Retina (tissue), 1 donor: ENCODE data around the gene ENOSF1.
"Not testable (repeated sequence)": the region's sequence is repeated elsewhere in the genome, so short reads cannot be mapped to it uniquely, and the experiment has no call there.

ENCODE experiments used
- DNase-seq: peaks from one replicate; pipeline ENCODE4 v3.0.0-alpha.2; 2016

The ENOSF1 gene

DNA sequence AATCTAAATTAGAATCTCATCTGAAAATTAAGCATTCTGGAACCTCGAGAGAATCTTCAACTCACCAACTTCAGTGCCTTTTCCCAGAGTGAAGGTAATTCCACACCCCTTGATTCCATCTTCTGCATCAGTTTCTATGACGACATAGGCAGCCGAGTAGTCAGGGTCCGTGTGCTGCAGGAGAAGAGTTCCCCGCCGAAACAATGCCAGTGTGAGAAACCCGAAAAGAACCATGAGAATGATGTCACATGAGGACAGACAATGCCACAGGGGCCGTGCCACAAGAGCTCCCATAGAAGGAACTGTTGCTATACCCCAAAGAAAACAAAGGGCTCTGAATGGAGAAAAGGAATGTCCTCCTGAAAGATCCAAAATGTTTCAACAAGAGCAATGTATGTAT, 6.0 kb downstream of the ENOSF1 start:
- DNase-seq: no peak

GRCh38 chr18:703213-703967, 9.0 kb downstream of the ENOSF1 start:
- DNase-seq: no peak

DNA sequence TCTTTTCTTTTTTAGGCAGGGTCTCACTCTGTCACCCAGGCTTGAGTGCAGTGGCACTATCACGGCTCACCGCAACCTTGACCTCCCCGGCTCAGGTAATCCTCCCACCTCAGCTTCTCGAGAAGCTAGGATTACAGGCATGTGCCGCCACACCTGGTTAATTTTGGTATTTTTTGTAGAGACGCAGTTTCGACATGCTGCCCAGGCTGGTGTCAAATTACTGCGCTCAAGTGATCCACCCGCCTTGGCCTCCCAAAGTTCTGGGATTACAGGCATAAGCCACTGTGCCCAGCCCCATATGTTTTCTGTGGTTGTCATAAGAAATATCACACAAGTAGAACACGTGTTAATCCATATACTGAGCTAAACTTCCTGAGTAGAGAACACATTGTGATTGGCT, 14.6 kb downstream of the ENOSF1 start:
- no peak for DNase-seq

GRCh38 chr18:697012-697411, 15.4 kb downstream of the ENOSF1 start:
- DNase-seq: no peak

- DNase-seq: no peak
Observed at GRCh38 chr18:693466-694187, 18.8 kb downstream of the ENOSF1 start.

GRCh38 chr18:692824-693223, 19.6 kb downstream of the ENOSF1 start:
- no peak for DNase-seq

DNA sequence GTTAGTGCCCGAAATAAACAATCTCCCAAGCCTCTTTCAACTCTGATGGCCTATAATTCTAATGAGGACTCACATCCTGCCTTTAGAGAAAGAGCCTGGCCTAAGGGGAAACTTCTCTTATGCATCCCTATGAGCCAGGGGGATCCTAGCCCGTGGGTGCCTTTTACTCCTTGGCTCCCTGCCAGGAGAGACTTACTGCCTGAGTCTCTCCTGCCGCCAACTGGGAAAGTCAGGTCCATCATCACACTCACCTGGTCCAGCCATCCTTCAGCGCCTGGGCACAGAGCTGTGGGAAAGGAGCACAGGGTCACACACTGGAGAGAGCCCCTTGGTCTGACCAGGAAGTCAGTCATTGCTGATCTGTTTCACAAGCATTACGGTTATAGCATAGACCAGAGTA, 24.1 kb downstream of the ENOSF1 start:
- no peak for DNase-seq

DNA sequence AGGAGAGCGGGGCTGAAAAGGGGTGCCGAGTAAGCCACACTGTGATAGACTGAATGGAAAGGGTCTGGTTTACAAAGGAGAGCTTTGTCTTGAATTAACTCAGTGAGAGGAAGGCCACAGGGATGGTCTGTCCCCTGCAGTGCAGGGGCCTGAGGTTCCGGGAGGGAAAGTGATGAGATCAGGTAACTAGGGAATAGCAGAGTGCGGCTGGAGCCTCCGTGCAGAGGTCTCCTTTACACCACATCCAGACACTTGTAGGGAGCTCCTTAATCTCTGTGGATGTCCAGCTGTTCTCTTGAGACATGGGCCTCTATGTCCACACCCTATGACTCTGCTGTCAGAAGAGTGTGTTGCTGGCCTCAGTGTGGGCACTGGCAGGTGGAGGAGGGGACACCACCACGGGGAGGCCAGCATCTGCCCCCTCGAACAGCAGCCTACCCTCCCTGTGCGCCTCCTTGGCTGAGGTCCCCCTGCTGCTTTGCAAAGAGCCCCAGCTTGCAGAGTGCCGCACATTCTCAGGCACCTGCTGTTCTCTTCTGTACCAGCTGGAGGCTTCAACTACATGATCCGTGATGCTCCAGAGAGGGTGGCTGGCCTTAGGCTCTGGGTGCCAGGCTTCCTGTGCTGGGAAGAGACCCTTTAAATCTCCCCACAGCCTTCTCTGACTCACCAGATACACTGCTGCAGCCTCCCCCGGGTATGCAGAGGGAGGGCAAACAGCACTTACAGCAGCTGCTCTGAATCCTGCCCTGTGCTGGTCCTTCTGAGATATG, 25.9 kb downstream of the ENOSF1 start:
- DNase-seq: peak; percentile 58

DNA sequence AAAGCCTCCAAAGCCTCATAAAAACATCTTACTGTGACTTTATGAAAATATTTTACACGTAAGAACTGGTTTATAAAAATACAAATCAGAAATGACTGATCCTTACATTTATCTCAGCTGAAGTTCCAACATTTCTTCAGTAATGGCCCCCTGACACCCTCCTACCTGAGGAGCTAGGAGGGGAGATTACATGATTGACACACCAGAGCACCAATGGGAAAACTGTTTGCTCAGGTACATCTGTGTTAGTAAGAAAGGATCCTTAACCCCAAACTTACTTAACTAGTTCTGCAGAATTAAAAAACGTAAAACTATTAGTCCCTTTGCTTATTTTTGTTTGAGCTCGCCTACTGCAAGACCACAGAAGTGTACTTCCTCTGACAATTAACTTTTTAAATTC, 27.0 kb downstream of the ENOSF1 start:
- DNase-seq: no peak

DNA sequence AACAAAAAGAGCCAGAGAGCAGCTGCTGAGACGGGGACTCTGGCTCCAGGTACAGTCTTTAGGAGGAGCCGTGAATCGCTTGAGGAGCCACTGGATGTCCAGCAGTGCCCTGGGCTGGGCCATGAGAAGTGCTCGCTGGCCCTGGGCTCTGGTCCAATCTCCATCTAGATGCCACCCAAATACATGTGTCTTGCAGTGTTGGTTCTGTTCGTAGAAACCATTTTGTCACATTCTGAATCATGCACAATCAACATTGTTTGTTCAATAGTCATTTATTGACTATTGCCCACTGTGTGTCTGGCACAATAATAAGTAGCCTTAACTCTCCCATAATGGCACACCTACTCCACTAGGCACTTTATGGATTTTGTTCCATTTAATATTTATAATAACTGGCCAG, 28.9 kb downstream of the ENOSF1 start:
- DNase-seq: no peak

- no peak for DNase-seq
Observed at GRCh38 chr18:682833-683232, 29.6 kb downstream of the ENOSF1 start.

GRCh38 chr18:682416-682815, 30.0 kb downstream of the ENOSF1 start:
- DNase-seq: not testable (repeated sequence)

DNA sequence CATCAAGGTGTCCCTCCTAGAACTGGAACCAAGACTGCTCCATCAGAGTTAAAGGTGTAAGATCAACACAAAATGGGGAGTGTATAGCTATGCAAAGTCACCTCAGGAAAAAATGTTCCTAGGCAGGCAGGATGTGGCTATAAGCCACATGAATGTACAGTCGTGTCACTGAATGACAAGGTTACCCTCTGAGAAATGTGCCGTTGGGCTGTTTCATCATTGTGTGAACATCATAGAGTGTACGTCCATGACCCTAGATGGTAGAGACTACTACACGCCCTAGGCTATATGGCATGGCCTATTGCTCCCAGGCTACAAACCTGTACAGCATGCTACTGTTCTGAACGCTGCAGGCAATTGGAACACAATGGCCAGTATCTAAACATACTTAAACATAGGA, 30.4 kb downstream of the ENOSF1 start:
- no peak for DNase-seq

DNA sequence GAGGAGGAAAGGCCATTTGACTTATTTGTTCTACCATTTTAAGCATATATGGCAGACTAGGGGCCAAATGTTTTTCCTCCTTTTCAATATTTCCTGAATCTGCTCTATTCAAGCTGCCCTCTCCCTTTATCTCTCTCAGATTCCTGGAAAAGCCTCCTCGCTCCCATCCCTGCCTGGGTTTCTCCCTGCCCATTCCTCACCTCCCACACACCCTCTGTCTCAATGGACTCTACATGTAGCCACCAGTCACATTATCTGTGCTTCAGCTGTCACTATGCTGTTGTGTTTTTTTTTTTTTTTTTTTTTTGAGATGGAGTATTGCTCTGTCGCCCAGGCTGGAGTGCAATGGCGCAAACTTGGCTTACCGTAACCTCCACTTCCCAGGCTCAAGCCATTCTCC, 32.0 kb downstream of the ENOSF1 start:
- DNase-seq: no peak

GRCh38 chr18:679516-679915, 32.9 kb downstream of the ENOSF1 start:
- DNase-seq: no peak

GRCh38 chr18:678482-679182, 33.8 kb downstream of the ENOSF1 start:
- DNase-seq: no peak

- peak; percentile 46 for DNase-seq
Observed at GRCh38 chr18:677951-678381, 34.5 kb downstream of the ENOSF1 start.

GRCh38 chr18:677145-677544, 35.3 kb downstream of the ENOSF1 start:
- DNase-seq: no peak

DNA sequence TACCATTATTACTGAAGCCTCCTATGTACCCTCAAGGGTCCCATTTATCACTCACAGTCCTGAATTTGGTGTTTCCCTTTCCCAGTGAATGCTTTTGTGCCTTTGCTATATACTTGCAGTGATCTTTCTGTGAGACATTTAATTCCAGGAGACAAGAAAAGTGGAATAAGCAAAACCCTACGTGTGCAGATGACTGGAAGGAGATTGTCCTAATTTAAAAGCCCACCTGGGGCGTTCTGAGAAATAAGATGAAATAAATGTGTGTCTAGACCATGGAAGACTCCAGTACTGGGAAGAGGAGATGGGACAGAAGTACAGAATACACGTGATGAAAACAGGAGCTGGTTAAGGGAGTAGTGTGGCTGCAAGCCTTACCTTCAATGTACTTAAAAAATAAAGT, 35.7 kb downstream of the ENOSF1 start:
- DNase-seq: peak; percentile 59

- no peak for DNase-seq
Observed at GRCh38 chr18:676069-676468, 36.4 kb downstream of the ENOSF1 start.

- DNase-seq: no peak
Observed at GRCh38 chr18:675307-675706, 37.1 kb downstream of the ENOSF1 start.

GRCh38 chr18:673769-674168, 38.7 kb downstream of the ENOSF1 start:
- no peak for DNase-seq

GRCh38 chr18:673317-673716, 39.1 kb downstream of the ENOSF1 start:
- no peak for DNase-seq
